WERI-Rb-1 (cell line): ENCODE data around the gene LRCH3.

ENCODE experiments used
- DNase-seq: peaks from one replicate; pipeline ENCODE4 v3.0.0-alpha.2; 2020
- H3K27ac ChIP-seq: fragments of 250-450 bp; sonication (Bioruptor Pico); 2 replicates; pipeline ENCODE4 v1.5.1; 2020; ENCODE audit warnings: mild to moderate bottlenecking, moderate library complexity
- H3K27me3 ChIP-seq: fragments of 250-450 bp; sonication (Bioruptor Pico); 2 replicates; pipeline ENCODE4 v1.5.1; 2021; ENCODE audit warnings: mild to moderate bottlenecking, low read depth, moderate library complexity; ENCODE audit not compliant: insufficient read depth, severe bottlenecking
- H3K36me3 ChIP-seq: fragments of 250-450 bp; sonication (Bioruptor Pico); 2 replicates; pipeline ENCODE4 v1.5.1; 2020; ENCODE audit warnings: mild to moderate bottlenecking, moderate library complexity
- H3K4me3 ChIP-seq: 2 replicates; pipeline ENCODE4 v1.5.1; 2011; ENCODE audit warnings: low read depth, mild to moderate bottlenecking, control low read depth, low read length
- H3K9me3 ChIP-seq: fragments of 250-450 bp; sonication (Bioruptor Pico); 2 replicates; pipeline ENCODE4 v1.5.1; 2021; ENCODE audit warnings: mild to moderate bottlenecking, moderate library complexity; ENCODE audit not compliant: severe bottlenecking
- CTCF ChIP-seq: IDR thresholded peaks from 2 replicates; pipeline ENCODE4 v1.5.1; 2011; ENCODE audit warnings: low read depth, mild to moderate bottlenecking, control low read depth, inconsistent platforms, low read length

Gene LRCH3

GRCh38 chr3:197784019-197784585 is 7.0 kb upstream of the LRCH3 start:
- Histone ChIP-seq H3K36me3 (no peaks in the 10 kb centered on the region), H3K27me3 (no peaks in the 10 kb centered on the region), H3K27ac (no peak overlapping the region), H3K9me3 (no peaks in the 10 kb centered on the region), H3K4me3 (no peak overlapping the region)
- no peak for DNase-seq
- TF ChIP-seq CTCF = no peak

- Histone ChIP-seq H3K9me3 (no peaks in the 10 kb centered on the region), H3K36me3 (no peaks in the 10 kb centered on the region), H3K27ac (no peak overlapping the region), H3K4me3 (no peak overlapping the region), H3K27me3 (no peaks in the 10 kb centered on the region)
- no peak for DNase-seq
- no peak for TF ChIP-seq CTCF
These were observed 3.6 kb upstream of the LRCH3 start for GRCh38 chr3:197787412-197787811.

GRCh38 chr3:197789309-197789708 is 1.7 kb upstream of the LRCH3 start:
- Histone ChIP-seq H3K9me3 (no peaks in the 10 kb centered on the region), H3K36me3 (no peaks in the 10 kb centered on the region), H3K27me3 (no peaks in the 10 kb centered on the region), H3K27ac (no peak overlapping the region), H3K4me3 (no peak overlapping the region)
- no peak for DNase-seq
- no peak for TF ChIP-seq CTCF

GRCh38 chr3:197790033-197790432 is 1.0 kb upstream of the LRCH3 start:
- Histone ChIP-seq H3K27ac (no peak overlapping the region), H3K36me3 (no peaks in the 10 kb centered on the region), H3K9me3 (no peaks in the 10 kb centered on the region), H3K27me3 (no peaks in the 10 kb centered on the region), H3K4me3 (no peak overlapping the region)
- no peak for DNase-seq
- no peak for TF ChIP-seq CTCF

GRCh38 chr3:197791892-197792647 is 1.0 kb downstream of the LRCH3 start:
- Histone ChIP-seq H3K9me3 (no peaks in the 10 kb centered on the region), H3K27ac (peak overlapping the region; percentile 90; the same call in 1 of the 2 replicates), H3K4me3 (peak overlapping the region; percentile 74), H3K27me3 (no peaks in the 10 kb centered on the region), H3K36me3 (no peaks in the 10 kb centered on the region)
- TF ChIP-seq CTCF = no peak
- DNase-seq = peak; percentile 7
